NK-92 (cell line): ENCODE results near the gene KITLG.
"Not testable (repeated sequence)": the region's sequence is repeated elsewhere in the genome, so short reads cannot be mapped to it uniquely, and the experiment has no call there.

Experiments
- DNase-seq: peaks from one replicate; lab custom pipeline; 2025; ENCODE audit not compliant: unreplicated experiment; lab: John Stamatoyannopoulos, UW

Gene KITLG

GRCh38 chr12:88544991-88545980, 35.0 kb downstream of the KITLG start:
- no peak for DNase-seq

- no peak for DNase-seq
Measured at GRCh38 chr12:88539893-88540292, 40.4 kb downstream of the KITLG start.

- DNase-seq, result no peak
Measured at GRCh38 chr12:88538697-88539096, 41.6 kb downstream of the KITLG start.

GRCh38 chr12:88538250-88538649, 42.0 kb downstream of the KITLG start:
- no peak for DNase-seq

GRCh38 chr12:88530868-88531267, 49.4 kb downstream of the KITLG start:
- no peak for DNase-seq

GRCh38 chr12:88529531-88530488, 50.5 kb downstream of the KITLG start:
- DNase-seq, result no peak

- DNase-seq, result no peak
Measured at GRCh38 chr12:88522961-88523360, 57.3 kb downstream of the KITLG start.

GRCh38 chr12:88520436-88520820, 59.8 kb downstream of the KITLG start:
- no peak for DNase-seq

GRCh38 chr12:88519802-88520435, 60.4 kb downstream of the KITLG start:
- no peak for DNase-seq

GRCh38 chr12:88518863-88519403, 61.3 kb downstream of the KITLG start:
- no peak for DNase-seq

GRCh38 chr12:88516811-88517210, 63.5 kb downstream of the KITLG start:
- DNase-seq, result no peak

- no peak for DNase-seq
Measured at GRCh38 chr12:88510843-88511242, 69.4 kb downstream of the KITLG start.

GRCh38 chr12:88509851-88510250, 70.4 kb downstream of the KITLG start:
- no peak for DNase-seq

GRCh38 chr12:88509347-88509746, 70.9 kb downstream of the KITLG start:
- DNase-seq, result no peak

- DNase-seq, result not testable (repeated sequence)
Measured at GRCh38 chr12:88507851-88508250, 72.4 kb downstream of the KITLG start.

- no peak for DNase-seq
Measured at GRCh38 chr12:88507270-88507669, 73.0 kb downstream of the KITLG start.

- DNase-seq, result no peak
Measured at GRCh38 chr12:88505696-88506095, 74.6 kb downstream of the KITLG start.

- DNase-seq, result no peak
Measured at GRCh38 chr12:88503281-88503703, 77.0 kb downstream of the KITLG start.

GRCh38 chr12:88501972-88502938, 78.0 kb downstream of the KITLG start:
- no peak for DNase-seq
